WTC11 (cell line): Measurements from ENCODE around the gene MACO1.

Experiments
- CBFB ChIP-seq: sonication (generic); formaldehyde crosslinking; IDR thresholded peaks from 2 replicates; pipeline ENCODE4 v1.8.1; 2022; ENCODE audit warnings: mild to moderate bottlenecking, low read depth, missing genetic modification reagents
- KAT7 ChIP-seq: sonication (generic); formaldehyde crosslinking; IDR thresholded peaks from 2 replicates; pipeline ENCODE4 v1.8.1; 2023; ENCODE audit warnings: missing genetic modification reagents, mild to moderate bottlenecking, borderline replicate concordance
- NFE2L1 ChIP-seq: sonication (generic); formaldehyde crosslinking; IDR thresholded peaks from 2 replicates; pipeline ENCODE4 v1.8.1; 2023; ENCODE audit warnings: missing genetic modification reagents
- NFYB ChIP-seq: sonication (generic); formaldehyde crosslinking; conservative IDR thresholded peaks from 2 replicates; pipeline ENCODE4 v1.8.0; 2022; ENCODE audit warnings: low read depth, missing genetic modification reagents
- TF ChIP-seq, protein P1 (sequence below): fragments of 200-600 bp; IDR thresholded peaks from 2 replicates; pipeline ENCODE4 v1.8.0; 2022; ENCODE audit warnings: antibody characterized with exemption
- TF ChIP-seq, protein P2 (sequence below): sonication (generic); formaldehyde crosslinking; conservative IDR thresholded peaks from 2 replicates; pipeline ENCODE4 v1.8.1; 2022; ENCODE audit warnings: mild to moderate bottlenecking, missing genetic modification reagents
- TF ChIP-seq, protein P3 (sequence below): sonication (generic); formaldehyde crosslinking; IDR thresholded peaks from 2 replicates; pipeline ENCODE4 v1.8.1; 2022; ENCODE audit warnings: missing genetic modification reagents, borderline replicate concordance
- TF ChIP-seq, protein P4 (sequence below): sonication (generic); formaldehyde crosslinking; IDR thresholded peaks from 2 replicates; pipeline ENCODE4 v1.8.1; 2023; ENCODE audit warnings: mild to moderate bottlenecking, missing genetic modification reagents
- TF ChIP-seq, protein P5 (sequence below): sonication (generic); formaldehyde crosslinking; IDR thresholded peaks from 2 replicates; pipeline ENCODE4 v1.8.1; 2023; ENCODE audit warnings: mild to moderate bottlenecking, missing genetic modification reagents

DNA sequence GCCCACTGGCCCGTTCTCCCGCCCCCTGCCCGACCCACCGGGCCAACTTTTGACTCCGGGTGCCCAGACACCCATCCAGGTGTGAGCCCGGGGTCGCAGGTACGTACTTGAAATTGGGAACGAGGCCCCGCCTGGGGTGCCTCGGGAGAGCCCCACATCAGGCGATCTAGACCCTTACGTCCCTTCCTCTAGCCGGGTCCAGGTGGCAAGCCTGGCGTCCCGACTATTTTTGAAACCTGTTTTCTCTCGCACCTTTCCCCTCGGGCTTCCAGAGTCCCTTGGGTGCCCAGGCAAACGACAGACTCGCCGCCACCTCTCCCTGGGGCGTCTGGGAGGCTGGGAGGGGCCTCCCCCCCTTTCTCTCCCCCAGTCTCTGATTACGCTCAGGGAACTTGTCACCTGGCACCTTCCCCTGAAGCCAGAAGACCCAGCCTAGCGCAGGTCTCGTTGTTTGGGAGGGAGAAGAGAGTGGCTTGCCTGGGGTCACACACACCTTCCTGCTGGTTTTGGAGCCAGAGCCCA lies 113.6 kb downstream of the MACO1 start:
- TF ChIP-seq, protein P1, sequence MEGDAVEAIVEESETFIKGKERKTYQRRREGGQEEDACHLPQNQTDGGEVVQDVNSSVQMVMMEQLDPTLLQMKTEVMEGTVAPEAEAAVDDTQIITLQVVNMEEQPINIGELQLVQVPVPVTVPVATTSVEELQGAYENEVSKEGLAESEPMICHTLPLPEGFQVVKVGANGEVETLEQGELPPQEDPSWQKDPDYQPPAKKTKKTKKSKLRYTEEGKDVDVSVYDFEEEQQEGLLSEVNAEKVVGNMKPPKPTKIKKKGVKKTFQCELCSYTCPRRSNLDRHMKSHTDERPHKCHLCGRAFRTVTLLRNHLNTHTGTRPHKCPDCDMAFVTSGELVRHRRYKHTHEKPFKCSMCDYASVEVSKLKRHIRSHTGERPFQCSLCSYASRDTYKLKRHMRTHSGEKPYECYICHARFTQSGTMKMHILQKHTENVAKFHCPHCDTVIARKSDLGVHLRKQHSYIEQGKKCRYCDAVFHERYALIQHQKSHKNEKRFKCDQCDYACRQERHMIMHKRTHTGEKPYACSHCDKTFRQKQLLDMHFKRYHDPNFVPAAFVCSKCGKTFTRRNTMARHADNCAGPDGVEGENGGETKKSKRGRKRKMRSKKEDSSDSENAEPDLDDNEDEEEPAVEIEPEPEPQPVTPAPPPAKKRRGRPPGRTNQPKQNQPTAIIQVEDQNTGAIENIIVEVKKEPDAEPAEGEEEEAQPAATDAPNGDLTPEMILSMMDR, result no peak
- TF ChIP-seq, protein P2, sequence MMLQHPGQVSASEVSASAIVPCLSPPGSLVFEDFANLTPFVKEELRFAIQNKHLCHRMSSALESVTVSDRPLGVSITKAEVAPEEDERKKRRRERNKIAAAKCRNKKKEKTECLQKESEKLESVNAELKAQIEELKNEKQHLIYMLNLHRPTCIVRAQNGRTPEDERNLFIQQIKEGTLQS (CRISPR knock-in tag), result no peak
- no peak for TF ChIP-seq NFYB (CRISPR knock-in tag)
- TF ChIP-seq, protein P3, sequence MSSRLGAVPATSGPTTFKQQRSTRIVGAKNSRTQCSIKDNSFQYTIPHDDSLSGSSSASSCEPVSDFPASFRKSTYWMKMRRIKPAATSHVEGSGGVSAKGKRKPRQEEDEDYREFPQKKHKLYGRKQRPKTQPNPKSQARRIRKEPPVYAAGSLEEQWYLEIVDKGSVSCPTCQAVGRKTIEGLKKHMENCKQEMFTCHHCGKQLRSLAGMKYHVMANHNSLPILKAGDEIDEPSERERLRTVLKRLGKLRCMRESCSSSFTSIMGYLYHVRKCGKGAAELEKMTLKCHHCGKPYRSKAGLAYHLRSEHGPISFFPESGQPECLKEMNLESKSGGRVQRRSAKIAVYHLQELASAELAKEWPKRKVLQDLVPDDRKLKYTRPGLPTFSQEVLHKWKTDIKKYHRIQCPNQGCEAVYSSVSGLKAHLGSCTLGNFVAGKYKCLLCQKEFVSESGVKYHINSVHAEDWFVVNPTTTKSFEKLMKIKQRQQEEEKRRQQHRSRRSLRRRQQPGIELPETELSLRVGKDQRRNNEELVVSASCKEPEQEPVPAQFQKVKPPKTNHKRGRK, result no peak
- TF ChIP-seq, protein P4, sequence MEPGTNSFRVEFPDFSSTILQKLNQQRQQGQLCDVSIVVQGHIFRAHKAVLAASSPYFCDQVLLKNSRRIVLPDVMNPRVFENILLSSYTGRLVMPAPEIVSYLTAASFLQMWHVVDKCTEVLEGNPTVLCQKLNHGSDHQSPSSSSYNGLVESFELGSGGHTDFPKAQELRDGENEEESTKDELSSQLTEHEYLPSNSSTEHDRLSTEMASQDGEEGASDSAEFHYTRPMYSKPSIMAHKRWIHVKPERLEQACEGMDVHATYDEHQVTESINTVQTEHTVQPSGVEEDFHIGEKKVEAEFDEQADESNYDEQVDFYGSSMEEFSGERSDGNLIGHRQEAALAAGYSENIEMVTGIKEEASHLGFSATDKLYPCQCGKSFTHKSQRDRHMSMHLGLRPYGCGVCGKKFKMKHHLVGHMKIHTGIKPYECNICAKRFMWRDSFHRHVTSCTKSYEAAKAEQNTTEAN, result no peak
- TF ChIP-seq, protein P5, sequence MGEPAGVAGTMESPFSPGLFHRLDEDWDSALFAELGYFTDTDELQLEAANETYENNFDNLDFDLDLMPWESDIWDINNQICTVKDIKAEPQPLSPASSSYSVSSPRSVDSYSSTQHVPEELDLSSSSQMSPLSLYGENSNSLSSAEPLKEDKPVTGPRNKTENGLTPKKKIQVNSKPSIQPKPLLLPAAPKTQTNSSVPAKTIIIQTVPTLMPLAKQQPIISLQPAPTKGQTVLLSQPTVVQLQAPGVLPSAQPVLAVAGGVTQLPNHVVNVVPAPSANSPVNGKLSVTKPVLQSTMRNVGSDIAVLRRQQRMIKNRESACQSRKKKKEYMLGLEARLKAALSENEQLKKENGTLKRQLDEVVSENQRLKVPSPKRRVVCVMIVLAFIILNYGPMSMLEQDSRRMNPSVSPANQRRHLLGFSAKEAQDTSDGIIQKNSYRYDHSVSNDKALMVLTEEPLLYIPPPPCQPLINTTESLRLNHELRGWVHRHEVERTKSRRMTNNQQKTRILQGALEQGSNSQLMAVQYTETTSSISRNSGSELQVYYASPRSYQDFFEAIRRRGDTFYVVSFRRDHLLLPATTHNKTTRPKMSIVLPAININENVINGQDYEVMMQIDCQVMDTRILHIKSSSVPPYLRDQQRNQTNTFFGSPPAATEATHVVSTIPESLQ, result no peak
- no peak for TF ChIP-seq CBFB (CRISPR knock-in tag)
- TF ChIP-seq KAT7 (CRISPR knock-in tag), result no peak
- no peak for TF ChIP-seq NFE2L1 (CRISPR knock-in tag)
